Measurements from ENCODE around the gene GAB1.

GAB1 gene

GRCh38 chr4:143359644-143360193, 23.0 kb downstream of the GAB1 start:
- DNase-seq = no peak

- DNase-seq = no peak
Measured at GRCh38 chr4:143360838-143361625, 24.4 kb downstream of the GAB1 start.

GRCh38 chr4:143362349-143363046, 25.8 kb downstream of the GAB1 start:
- DNase-seq = no peak

GRCh38 chr4:143363332-143363731, 26.7 kb downstream of the GAB1 start:
- no peak for DNase-seq

- no peak for DNase-seq
Measured at GRCh38 chr4:143364063-143364462, 27.4 kb downstream of the GAB1 start.

- DNase-seq = no peak
Measured at GRCh38 chr4:143367863-143368262, 31.2 kb downstream of the GAB1 start.

- no peak for DNase-seq
Measured at GRCh38 chr4:143369552-143369951, 32.9 kb downstream of the GAB1 start.

- DNase-seq = no peak
Measured at GRCh38 chr4:143372093-143372915, 35.6 kb downstream of the GAB1 start.

GRCh38 chr4:143374255-143374654, 37.6 kb downstream of the GAB1 start:
- no peak for DNase-seq

GRCh38 chr4:143374771-143375170, 38.1 kb downstream of the GAB1 start:
- DNase-seq = no peak

GRCh38 chr4:143375326-143376073, 38.8 kb downstream of the GAB1 start:
- DNase-seq = no peak

GRCh38 chr4:143377611-143378099, 41.0 kb downstream of the GAB1 start:
- DNase-seq = no peak

- DNase-seq = no peak
Measured at GRCh38 chr4:143380629-143381028, 44.0 kb downstream of the GAB1 start.

GRCh38 chr4:143381189-143382118, 44.8 kb downstream of the GAB1 start:
- DNase-seq = no peak

- DNase-seq = no peak
Measured at GRCh38 chr4:143382596-143382995, 45.9 kb downstream of the GAB1 start.

GRCh38 chr4:143383005-143383574, 46.4 kb downstream of the GAB1 start:
- no peak for DNase-seq

GRCh38 chr4:143384381-143384994, 47.8 kb downstream of the GAB1 start:
- no peak for DNase-seq

- DNase-seq = no peak
Measured at GRCh38 chr4:143386812-143387211, 50.1 kb downstream of the GAB1 start.

- no peak for DNase-seq
Measured at GRCh38 chr4:143389579-143390195, 53.0 kb downstream of the GAB1 start.

- no peak for DNase-seq
Measured at GRCh38 chr4:143390764-143391163, 54.1 kb downstream of the GAB1 start.

All from activated gamma-delta T cell treated with Interleukin-2 at 50 U/mL for 16 hours (primary cell).